AG04450 (cell line): Measurements from ENCODE around the gene LSAMP. TPM values are rescaled to one million over a fixed set of nuclear protein-coding genes. Genes with fewer than 3 reads are reported as not detected.

Experiments
- CTCF ChIA-PET: fragments of 300-600, 350-600 bp; formaldehyde crosslinking; extraction: SDS; loops from one replicate; lab custom pipeline; 2022; ENCODE audit warnings: antibody characterized with exemption, inconsistent platforms; lab: Charles Lee
- POLR2A ChIA-PET: fragments of 350-600 bp; formaldehyde crosslinking; extraction: SDS; loops from one replicate; lab custom pipeline; 2021; ENCODE audit warnings: antibody characterized with exemption, inconsistent platforms; lab: Yijun Ruan, JAX
- DNase-seq: peaks from one replicate; pipeline ENCODE4 v3.0.0-alpha.2; 2011; ENCODE audit warnings: low read depth, low spot score
- H3K27ac ChIP-seq: one replicate; pipeline ENCODE4 v1.5.1; 2012; ENCODE audit warnings: low read depth, low read length, control low read depth
- H3K27me3 ChIP-seq: one replicate; pipeline ENCODE4 v1.6.0; 2012; ENCODE audit warnings: low read length; ENCODE audit not compliant: control insufficient read depth, insufficient read depth
- H3K4me3 ChIP-seq: 2 replicates; pipeline ENCODE4 v1.5.1; 2011; ENCODE audit warnings: mild to moderate bottlenecking, low read depth, low read length, control low read depth
- H3K9me3 ChIP-seq: 2 replicates; pipeline ENCODE4 v1.5.1; 2012; ENCODE audit warnings: low read length; ENCODE audit not compliant: control insufficient read depth, insufficient read depth
- CTCF ChIP-seq: IDR thresholded peaks from 2 replicates; pipeline ENCODE4 v1.5.1; 2011; ENCODE audit warnings: low read depth, low read length, control low read depth, inconsistent platforms
- polyA plus RNA-seq: library from polyadenylated mRNA; depleted of rRNA; stranded (reverse); fragments of >200 nt; gene quantifications from 2 replicates; pipeline ENCODE4 v1.2.3, GENCODE V29; 2011

The LSAMP gene
- polyA plus RNA-seq, 1 experiment = 25.1 TPM

- H3K27ac ChIP-seq = no peak overlapping the region
- no peak for DNase-seq
- ChIA-PET POLR2A (interaction anchor here (0.6 kb wide), 1 partner anchor 39 kb away, joined by 5 read pairs; no protein-coding TSS in a partner anchor), CTCF (interaction anchor here (1.6 kb wide), 1 partner anchor 9 kb away, joined by 8 read pairs; no protein-coding TSS in a partner anchor)
- H3K27me3 ChIP-seq = no peaks in the 10 kb centered on the region
- peak overlapping the region; percentile 68 for H3K4me3 ChIP-seq
- no peaks in the 10 kb centered on the region; the same call in 1 of the 2 replicates for H3K9me3 ChIP-seq
- no peak for TF ChIP-seq CTCF
Measured at GRCh38 chr3:116444819-116445310, 422 bp downstream of the LSAMP start.

- Histone ChIP-seq H3K27ac (no peak overlapping the region), H3K9me3 (no peaks in the 10 kb centered on the region; the same call in 1 of the 2 replicates), H3K4me3 (peak overlapping the region; percentile 68), H3K27me3 (no peaks in the 10 kb centered on the region)
- no peak for TF ChIP-seq CTCF
- CTCF ChIA-PET = interaction anchor here (0.7 to 1.6 kb wide), 2 partner anchors 9 to 314 kb away, joined by 3 to 8 read pairs; no protein-coding TSS in a partner anchor
- POLR2A ChIA-PET = no interaction called here
- no peak for DNase-seq
Measured at GRCh38 chr3:116444115-116444747, 1.1 kb downstream of the LSAMP start.

- Histone ChIP-seq H3K4me3 (peak overlapping the region; percentile 40), H3K27me3 (no peaks in the 10 kb centered on the region), H3K9me3 (no peaks in the 10 kb centered on the region; the same call in 1 of the 2 replicates), H3K27ac (no peak overlapping the region)
- ChIA-PET CTCF (interaction anchor here (0.7 to 1.0 kb wide), 3 partner anchors 11 to 315 kb away, joined by 3 read pairs; no protein-coding TSS in a partner anchor), POLR2A (interaction anchor here (0.7 kb wide), 1 partner anchor 371 kb away, joined by 3 read pairs; no protein-coding TSS in a partner anchor)
- no peak for TF ChIP-seq CTCF
- no peak for DNase-seq
Measured at GRCh38 chr3:116443191-116443661, 2.1 kb downstream of the LSAMP start.

GRCh38 chr3:116442331-116443021 is 2.8 kb downstream of the LSAMP start:
- Histone ChIP-seq H3K27ac (no peak overlapping the region), H3K27me3 (no peaks in the 10 kb centered on the region), H3K9me3 (no peaks in the 10 kb centered on the region; the same call in 1 of the 2 replicates), H3K4me3 (no peak overlapping the region)
- CTCF ChIA-PET = interaction anchor here (0.6 to 1.0 kb wide), 2 partner anchors 12 to 316 kb away, joined by 3 to 4 read pairs; no protein-coding TSS in a partner anchor
- DNase-seq = no peak
- POLR2A ChIA-PET = no interaction called here
- no peak for TF ChIP-seq CTCF
